HCT116 (cell line): ENCODE results near the gene PPP1R14B. TPM values are rescaled to one million over a fixed set of nuclear protein-coding genes. Genes with fewer than 3 reads are reported as not detected.

Experiments
- ATAC-seq: fragments of 200-7000 bp; cut with Tn5 transposase; 2 replicates; pipeline ENCODE4 v1.9.1; 2020; ENCODE audit warnings: mild to moderate bottlenecking, moderate library complexity
- BruUV-seq: library from RNA; stranded (reverse); fragments of 400-500 nt; replicated peaks from 2 replicates; lab custom pipeline; 2021; lab: Mats Ljungman, UMichigan
- CTCF ChIA-PET: fragments of 300-600 bp; sonication (Branson Sonifier 250); formaldehyde crosslinking; loops from one replicate; lab custom pipeline; 2021; ENCODE audit warnings: antibody characterized with exemption; lab: Charles Lee
- POLR2A ChIA-PET: fragments of 300-600, 350-600 bp; sonication (Branson Sonifier 250); formaldehyde crosslinking; loops from one replicate; lab custom pipeline; 2021; ENCODE audit warnings: antibody characterized with exemption; lab: Charles Lee
- RAD21 ChIA-PET, 2 experiments: fragments of 300-600 bp; sonication (Branson Sonifier 250); formaldehyde crosslinking; loops; one replicate each; lab custom pipeline; 2023; ENCODE audit warnings: low total read pairs in 2 of 2; ENCODE audit not compliant: uncharacterized antibody in 2 of 2, unreplicated experiment in 2 of 2, low non-redundant PET in 1 of 2; lab: Charles Lee
- DNase-seq: peaks from one replicate; pipeline ENCODE4 v3.0.0-alpha.2; 2010; ENCODE audit warnings: low read depth, low spot score
- H2AFZ ChIP-seq: fragments of 200-600 bp; shearing (Covaris generic), sonication (generic); 2 replicates; pipeline ENCODE4 v1.6.1; 2017; ENCODE audit warnings: low read depth, mixed run types, mixed read lengths, antibody characterized with exemption, low read length; ENCODE audit not compliant: poor library complexity, severe bottlenecking
- H3K27ac ChIP-seq: 2 replicates; pipeline ENCODE4 v1.5.1; 2012; ENCODE audit warnings: low read depth, low read length
- H3K27me3 ChIP-seq: fragments of 200-600 bp; sonication (generic); 2 replicates; pipeline ENCODE4 v1.6.1; 2016; ENCODE audit warnings: mixed run types, low read length, mixed read lengths; ENCODE audit not compliant: insufficient read depth
- H3K36me3 ChIP-seq, 2 experiments: fragments of 200-500 bp in 1 of 2; fragments of 200-600 bp in 1 of 2; sonication (Bioruptor generic) in 1 of 2; sonication (generic) in 1 of 2; 2 replicates each; pipeline versions ENCODE4 v1.5.1 to v1.6.1; 2014 to 2016; ENCODE audit warnings: low read length in 2 of 2, inconsistent platforms in 1 of 2, mixed read lengths in 1 of 2, mixed run types in 1 of 2; ENCODE audit not compliant: insufficient read depth in 2 of 2, control insufficient read depth in 1 of 2
- H3K4me1 ChIP-seq, 2 experiments: fragments of 200-600 bp in 1 of 2; sonication (generic) in 1 of 2; 2 replicates each; pipeline versions ENCODE4 v1.5.1 to v1.6.1; 2012 to 2017; ENCODE audit warnings: low read length in 2 of 2, inconsistent platforms in 1 of 2, mild to moderate bottlenecking in 1 of 2, mixed read lengths in 1 of 2, mixed run types in 1 of 2, moderate library complexity in 1 of 2; ENCODE audit not compliant: insufficient read depth in 2 of 2, control insufficient read depth in 1 of 2
- H3K4me2 ChIP-seq: fragments of 200-600 bp; sonication (generic); 2 replicates; pipeline ENCODE4 v1.6.1; 2017; ENCODE audit warnings: mixed run types, low read length, mixed read lengths
- H3K4me3 ChIP-seq, 2 experiments: fragments of 200-600 bp in 1 of 2; sonication (generic) in 1 of 2; replicated peaks in 1 of 2; 2 replicates each; pipeline ENCODE4 v1.5.1; 2011 to 2016; ENCODE audit warnings: low read length in 2 of 2, control low read depth in 1 of 2, low read depth in 1 of 2, mild to moderate bottlenecking in 1 of 2, mixed read lengths in 1 of 2, mixed run types in 1 of 2
- H3K79me2 ChIP-seq: fragments of 200-600 bp; sonication (generic); 2 replicates; pipeline ENCODE4 v1.6.1; 2017; ENCODE audit warnings: mild to moderate bottlenecking, mixed run types, low read length, moderate library complexity, mixed read lengths; ENCODE audit not compliant: insufficient read depth
- H3K9ac ChIP-seq: fragments of 200-600 bp; sonication (generic); 2 replicates; pipeline ENCODE4 v1.6.1; 2016; ENCODE audit warnings: low read length, mixed read lengths
- H3K9me2 ChIP-seq: fragments of 200-600 bp; sonication (generic), shearing (Covaris generic); 2 replicates; pipeline ENCODE4 v1.6.1; 2017; ENCODE audit warnings: mixed run types, mild to moderate bottlenecking, moderate library complexity; ENCODE audit not compliant: insufficient read depth
- H3K9me3 ChIP-seq, 2 experiments: fragments of 200-500 bp in 1 of 2; fragments of 200-600 bp in 1 of 2; sonication (Bioruptor generic) in 1 of 2; sonication (generic) in 1 of 2; 2 replicates each; pipeline ENCODE4 v1.6.1; 2014 to 2017; ENCODE audit warnings: low read length in 2 of 2, mixed read lengths in 2 of 2, inconsistent platforms in 1 of 2, low read depth in 1 of 2, mild to moderate bottlenecking in 1 of 2, mixed run types in 1 of 2, moderate library complexity in 1 of 2; ENCODE audit not compliant: control insufficient read depth in 1 of 2, insufficient read depth in 1 of 2
- H4K20me1 ChIP-seq: fragments of 200-600 bp; sonication (generic), shearing (Covaris generic); 2 replicates; pipeline ENCODE4 v1.6.1; 2017; ENCODE audit warnings: mixed run types, mild to moderate bottlenecking, moderate library complexity; ENCODE audit not compliant: insufficient read depth
- SP1 ChIP-seq: IDR thresholded peaks from 2 replicates; pipeline ENCODE4 v1.6.1; 2012; ENCODE audit warnings: low read depth
- ZNF274 ChIP-seq: fragments of 200-500 bp; sonication (Bioruptor generic); IDR thresholded peaks from 2 replicates; pipeline ENCODE4 v1.6.1; 2014; ENCODE audit warnings: mild to moderate bottlenecking, low read depth, low read length, inconsistent platforms
- intact Hi-C: fragments of 100-400 bp; cut with micrococcal nuclease; formaldehyde crosslinking; loops from 2 replicates; pipeline ENCODE4 v1.10.0; 2022
- total RNA-seq: library from RNA; stranded (reverse); gene quantifications from one replicate; pipeline ENCODE4 v1.2.1, GENCODE V29; 2021; ENCODE audit not compliant: unreplicated experiment
- TF ChIP-seq, protein P1 (sequence below): IDR thresholded peaks from 2 replicates; pipeline ENCODE4 v1.6.1; 2012
- TF ChIP-seq, protein P2 (sequence below): IDR thresholded peaks from 2 replicates; pipeline ENCODE4 v1.6.1; 2012; ENCODE audit warnings: low read depth

Gene PPP1R14B
- total RNA-seq, 1 experiment from 2014 or later, result 332 TPM

DNA sequence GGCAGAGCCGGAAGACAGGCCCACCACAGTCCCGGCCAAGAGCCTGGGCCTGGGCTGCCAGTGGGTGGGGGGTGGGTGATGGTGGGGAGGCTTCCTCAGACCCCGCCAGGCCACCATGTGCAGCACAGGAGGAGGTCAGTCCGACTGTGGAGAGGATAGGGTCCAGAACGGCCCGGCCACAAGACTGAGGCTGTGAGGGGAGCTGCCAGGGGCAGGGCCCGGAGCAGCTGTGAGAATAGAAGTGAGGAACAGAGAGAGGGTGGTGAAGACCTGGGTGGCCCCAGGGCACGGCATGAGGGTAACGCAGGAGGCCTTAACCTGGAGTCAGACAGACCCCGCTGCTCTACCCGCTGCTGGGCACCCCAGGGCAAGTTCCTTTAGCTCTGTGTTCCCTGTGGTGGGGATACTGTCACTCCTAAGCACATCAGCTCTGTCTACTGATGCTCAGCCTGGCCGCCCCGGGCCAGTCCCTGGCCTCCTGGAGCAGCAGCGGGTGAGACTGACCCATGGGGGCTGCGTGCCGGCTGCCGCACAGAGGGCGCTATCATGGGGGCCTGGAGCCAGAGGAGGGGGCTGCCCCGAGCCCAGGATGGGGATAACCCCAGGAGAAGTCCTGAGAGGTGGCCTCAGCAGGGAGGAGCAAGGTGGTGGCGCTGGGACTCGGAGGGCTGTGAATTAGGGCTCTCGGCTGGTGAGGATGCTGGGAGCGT lies 38.5 kb downstream of the PPP1R14B start:
- TF ChIP-seq, protein P1, sequence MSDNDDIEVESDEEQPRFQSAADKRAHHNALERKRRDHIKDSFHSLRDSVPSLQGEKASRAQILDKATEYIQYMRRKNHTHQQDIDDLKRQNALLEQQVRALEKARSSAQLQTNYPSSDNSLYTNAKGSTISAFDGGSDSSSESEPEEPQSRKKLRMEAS, result no peak
- TF ChIP-seq SP1, result no peak
- TF ChIP-seq, all 23 proteins: peak for 0
- CTCF ChIA-PET, result no interaction called here
- BruUV-seq, result no TSS peak

DNA sequence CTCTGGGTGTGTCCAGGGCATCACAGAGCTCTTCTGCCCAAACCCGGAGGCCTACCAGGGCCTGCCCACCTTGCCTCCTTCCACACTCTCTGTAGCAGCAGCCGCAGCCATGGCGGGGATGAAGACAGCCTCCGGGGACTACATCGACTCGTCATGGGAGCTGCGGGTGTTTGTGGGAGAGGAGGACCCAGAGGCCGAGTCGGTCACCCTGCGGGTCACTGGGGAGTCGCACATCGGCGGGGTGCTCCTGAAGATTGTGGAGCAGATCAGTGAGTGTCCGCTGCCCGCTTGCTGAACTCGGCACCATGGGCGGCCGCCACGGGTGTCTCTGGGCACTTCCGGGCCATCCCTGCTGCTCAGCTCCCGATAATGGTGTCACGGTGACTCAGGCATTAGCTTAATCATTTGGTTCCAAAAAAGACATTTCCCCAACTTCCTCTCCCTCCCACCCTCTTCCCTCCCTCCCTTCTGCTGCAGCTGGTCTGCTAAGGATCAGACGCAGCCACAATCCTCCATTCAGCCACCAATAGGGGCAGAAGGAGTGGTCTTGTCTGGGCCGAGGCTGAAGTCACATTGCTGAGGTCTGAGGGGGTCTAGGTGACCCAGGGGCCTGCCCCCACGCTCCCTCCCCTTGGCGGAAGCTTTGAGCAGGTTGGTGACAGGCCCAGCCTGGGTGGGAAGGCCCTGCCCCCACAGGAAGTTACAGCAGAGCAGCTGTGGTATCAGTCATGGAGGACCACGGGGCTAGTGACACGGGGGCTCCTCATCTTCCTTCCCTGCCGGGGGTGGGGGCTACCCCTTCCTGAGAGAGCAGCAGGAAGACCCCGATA lies 39.3 kb downstream of the PPP1R14B start:
- no peak for TF ChIP-seq ZNF274
- TF ChIP-seq, protein P2, sequence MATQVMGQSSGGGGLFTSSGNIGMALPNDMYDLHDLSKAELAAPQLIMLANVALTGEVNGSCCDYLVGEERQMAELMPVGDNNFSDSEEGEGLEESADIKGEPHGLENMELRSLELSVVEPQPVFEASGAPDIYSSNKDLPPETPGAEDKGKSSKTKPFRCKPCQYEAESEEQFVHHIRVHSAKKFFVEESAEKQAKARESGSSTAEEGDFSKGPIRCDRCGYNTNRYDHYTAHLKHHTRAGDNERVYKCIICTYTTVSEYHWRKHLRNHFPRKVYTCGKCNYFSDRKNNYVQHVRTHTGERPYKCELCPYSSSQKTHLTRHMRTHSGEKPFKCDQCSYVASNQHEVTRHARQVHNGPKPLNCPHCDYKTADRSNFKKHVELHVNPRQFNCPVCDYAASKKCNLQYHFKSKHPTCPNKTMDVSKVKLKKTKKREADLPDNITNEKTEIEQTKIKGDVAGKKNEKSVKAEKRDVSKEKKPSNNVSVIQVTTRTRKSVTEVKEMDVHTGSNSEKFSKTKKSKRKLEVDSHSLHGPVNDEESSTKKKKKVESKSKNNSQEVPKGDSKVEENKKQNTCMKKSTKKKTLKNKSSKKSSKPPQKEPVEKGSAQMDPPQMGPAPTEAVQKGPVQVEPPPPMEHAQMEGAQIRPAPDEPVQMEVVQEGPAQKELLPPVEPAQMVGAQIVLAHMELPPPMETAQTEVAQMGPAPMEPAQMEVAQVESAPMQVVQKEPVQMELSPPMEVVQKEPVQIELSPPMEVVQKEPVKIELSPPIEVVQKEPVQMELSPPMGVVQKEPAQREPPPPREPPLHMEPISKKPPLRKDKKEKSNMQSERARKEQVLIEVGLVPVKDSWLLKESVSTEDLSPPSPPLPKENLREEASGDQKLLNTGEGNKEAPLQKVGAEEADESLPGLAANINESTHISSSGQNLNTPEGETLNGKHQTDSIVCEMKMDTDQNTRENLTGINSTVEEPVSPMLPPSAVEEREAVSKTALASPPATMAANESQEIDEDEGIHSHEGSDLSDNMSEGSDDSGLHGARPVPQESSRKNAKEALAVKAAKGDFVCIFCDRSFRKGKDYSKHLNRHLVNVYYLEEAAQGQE, result no peak
- Histone ChIP-seq H3K4me2 (no peak overlapping the region), H3K36me3 (peaks cover 24 to 31% of the 10 kb centered on the region in 2 experiments), H3K9ac (no peak overlapping the region), H3K4me1 (peaks cover 0 to 8% of the 10 kb centered on the region in 2 experiments; a peak in 1 of 4 replicates), H3K27me3 (no peaks in the 10 kb centered on the region), H3K4me3 (no peak overlapping the region), H3K79me2 (peaks cover 9% of the 10 kb centered on the region; the same call in 1 of the 2 replicates), H2AFZ (no peak overlapping the region), H3K9me3 (no peaks in the 10 kb centered on the region), H3K27ac (no peak overlapping the region; the same call in 1 of the 2 replicates), H3K9me2 (no peaks in the 10 kb centered on the region), H4K20me1 (no peaks in the 10 kb centered on the region)
- DNase-seq (no peak), ATAC-seq (no peak)
- ChIA-PET CTCF (interaction anchor here (4.6 kb wide), 1 partner anchor 95 kb away, joined by 80 read pairs; the partner anchor contains the start of genes CATSPERZ and ESRRA), POLR2A (interaction anchor here (0.9 kb wide), 1 partner anchor 23 kb away, joined by 4 read pairs; no protein-coding TSS in a partner anchor), RAD21 (no interaction called here)
- intact Hi-C loops, result no loop called here
- no TSS peak for BruUV-seq

More for the DNA sequence above, 38.5 kb downstream of the PPP1R14B start:
- POLR2A ChIA-PET, result no interaction called here
- Histone ChIP-seq H3K9ac (no peak overlapping the region), H3K36me3 (peaks cover 16 to 24% of the 10 kb centered on the region in 2 experiments), H3K9me2 (no peaks in the 10 kb centered on the region), H3K4me1 (peaks cover 0 to 8% of the 10 kb centered on the region in 2 experiments; a peak in 1 of 4 replicates), H3K9me3 (no peaks in the 10 kb centered on the region), H3K4me2 (no peak overlapping the region), H3K27ac (no peak overlapping the region), H3K79me2 (peaks cover 9% of the 10 kb centered on the region; the same call in 1 of the 2 replicates), H3K27me3 (no peaks in the 10 kb centered on the region), H4K20me1 (no peaks in the 10 kb centered on the region), H3K4me3 (no peak overlapping the region), H2AFZ (no peak overlapping the region)
- ATAC-seq (no peak), DNase-seq (no peak)
- RAD21 ChIA-PET, result no interaction called here
- intact Hi-C loops, result no loop called here
